HepG2 (cell line): ENCODE measurements around the gene UTP15. TPM values are rescaled to one million over a fixed set of nuclear protein-coding genes. Genes with fewer than 3 reads are reported as not detected.

Experiments used
- ESRRA ChIP-seq: sonication (generic); formaldehyde crosslinking; IDR thresholded peaks from 2 replicates; pipeline ENCODE4 v1.5.1; 2020; ENCODE audit warnings: mild to moderate bottlenecking, low read depth, missing genetic modification reagents
- HNRNPL ChIP-seq: fragments of 200-400 bp; formaldehyde crosslinking; IDR thresholded peaks from 2 replicates; pipeline ENCODE4 v1.6.1; 2017; ENCODE audit warnings: mild to moderate bottlenecking, low read depth, low read length
- MIXL1 ChIP-seq: IDR thresholded peaks from 2 replicates; pipeline ENCODE4 v1.6.1; 2016
- NFYC ChIP-seq: IDR thresholded peaks from 2 replicates; pipeline ENCODE4 v1.6.1; 2016; ENCODE audit warnings: missing genetic modification reagents, missing compliant biosample characterization
- PAF1 ChIP-seq: IDR thresholded peaks from 2 replicates; pipeline ENCODE4 v1.6.1; 2016; ENCODE audit warnings: missing genetic modification reagents, missing compliant biosample characterization
- RARG ChIP-seq: sonication (generic); formaldehyde crosslinking; IDR thresholded peaks from 2 replicates; pipeline ENCODE4 v1.4.0; 2020; ENCODE audit warnings: low read depth, mild to moderate bottlenecking, missing genetic modification reagents
- SCMH1 ChIP-seq: sonication (generic); formaldehyde crosslinking; IDR thresholded peaks from 2 replicates; pipeline ENCODE4 v1.9.0; 2021; ENCODE audit warnings: missing genetic modification reagents, mild to moderate bottlenecking, borderline replicate concordance
- SYNCRIP ChIP-seq: fragments of 200-400 bp; formaldehyde crosslinking; IDR thresholded peaks from 2 replicates; pipeline ENCODE4 v1.6.1; 2018; ENCODE audit warnings: mild to moderate bottlenecking, low read depth, low read length; ENCODE audit not compliant: insufficient read depth
- TCF12 ChIP-seq, 2 experiments: fragments of 450-650 bp in 1 of 2; sonication (generic) in 1 of 2; formaldehyde crosslinking in 1 of 2; IDR thresholded peaks; 2 replicates each; pipeline versions ENCODE4 v1.6.1 to v1.8.0; 2017 to 2022; ENCODE audit warnings: antibody characterized with exemption in 1 of 2, mild to moderate bottlenecking in 1 of 2, missing genetic modification reagents in 1 of 2, moderate library complexity in 1 of 2
- ZNF230 ChIP-seq: sonication (generic); formaldehyde crosslinking; IDR thresholded peaks from 2 replicates; pipeline ENCODE4 v1.4.0; 2020; ENCODE audit warnings: mild to moderate bottlenecking, missing genetic modification reagents
- ZNF546 ChIP-seq: sonication (generic); formaldehyde crosslinking; conservative IDR thresholded peaks from 2 replicates; pipeline ENCODE4 v1.8.1; 2023; ENCODE audit warnings: mild to moderate bottlenecking, missing genetic modification reagents
- ZNF614 ChIP-seq: IDR thresholded peaks from 2 replicates; pipeline ENCODE4 v1.6.1; 2018; ENCODE audit warnings: missing biosample characterization, missing genetic modification reagents, inconsistent platforms, borderline replicate concordance
- ZNF615 ChIP-seq: sonication (generic); formaldehyde crosslinking; IDR thresholded peaks from 2 replicates; pipeline ENCODE4 v1.5.0; 2020; ENCODE audit warnings: mild to moderate bottlenecking, missing genetic modification reagents, borderline replicate concordance
- ZNF616 ChIP-seq: sonication (generic); formaldehyde crosslinking; IDR thresholded peaks from 2 replicates; pipeline ENCODE4 v1.5.0; 2020; ENCODE audit warnings: low read depth, mild to moderate bottlenecking, missing genetic modification reagents
- polyA plus RNA-seq, 8 experiments: library from polyadenylated mRNA; depleted of rRNA in 3 of 8; stranded (reverse) in 7 of 8; unstranded in 1 of 8; fragments of >200 nt; fragmentation: Illumina TruSeq in 4 of 8; extraction: Trizol in 4 of 8; gene quantifications; 2 replicates each; pipeline versions ENCODE4 v1.2.1 to v1.2.3, GENCODE V29; 2011 to 2016; ENCODE audit warnings: low read depth in 4 of 8, missing spikeins in 1 of 8, mixed read lengths in 1 of 8; ENCODE audit not compliant: insufficient read depth in 1 of 8
- total RNA-seq, 5 experiments: library from RNA; depleted of rRNA; stranded (reverse); fragments of >200 nt; fragmentation: Illumina TruSeq; extraction: Trizol; gene quantifications; 2 replicates each; pipeline ENCODE4 v1.2.3, GENCODE V29; 2016; ENCODE audit warnings: low read depth in 1 of 5
- TF ChIP-seq, protein P1 (sequence below), 2 experiments: fragments of 450-650 bp in 1 of 2; sonication (generic) in 1 of 2; formaldehyde crosslinking; IDR thresholded peaks; 2 replicates each; pipeline versions ENCODE4 v1.5.0 to v1.8.0; 2020 to 2022; ENCODE audit warnings: mild to moderate bottlenecking in 1 of 2, missing genetic modification reagents in 1 of 2
- TF ChIP-seq, protein P2 (sequence below): sonication (generic); formaldehyde crosslinking; IDR thresholded peaks from 2 replicates; pipeline ENCODE4 v1.4.0; 2020; ENCODE audit warnings: missing genetic modification reagents, mild to moderate bottlenecking, borderline replicate concordance
- TF ChIP-seq, protein P3 (sequence below): sonication (generic); formaldehyde crosslinking; IDR thresholded peaks from 2 replicates; pipeline ENCODE4 v1.8.0; 2022; ENCODE audit warnings: missing genetic modification reagents, mild to moderate bottlenecking, borderline replicate concordance
- TF ChIP-seq, protein P4 (sequence below): sonication (generic); formaldehyde crosslinking; IDR thresholded peaks from 2 replicates; pipeline ENCODE4 v1.4.0; 2020; ENCODE audit warnings: missing genetic modification reagents
- TF ChIP-seq, protein P5 (sequence below): sonication (generic); formaldehyde crosslinking; conservative IDR thresholded peaks from 2 replicates; pipeline ENCODE4 v1.8.0; 2022; ENCODE audit warnings: missing genetic modification reagents

Gene UTP15
- total and polyA plus RNA-seq, 2 of the 13 experiments (the other 11 are each of a cell fraction or from before 2014, with no cell fraction given): 7.3 to 35.8 TPM

DNA sequence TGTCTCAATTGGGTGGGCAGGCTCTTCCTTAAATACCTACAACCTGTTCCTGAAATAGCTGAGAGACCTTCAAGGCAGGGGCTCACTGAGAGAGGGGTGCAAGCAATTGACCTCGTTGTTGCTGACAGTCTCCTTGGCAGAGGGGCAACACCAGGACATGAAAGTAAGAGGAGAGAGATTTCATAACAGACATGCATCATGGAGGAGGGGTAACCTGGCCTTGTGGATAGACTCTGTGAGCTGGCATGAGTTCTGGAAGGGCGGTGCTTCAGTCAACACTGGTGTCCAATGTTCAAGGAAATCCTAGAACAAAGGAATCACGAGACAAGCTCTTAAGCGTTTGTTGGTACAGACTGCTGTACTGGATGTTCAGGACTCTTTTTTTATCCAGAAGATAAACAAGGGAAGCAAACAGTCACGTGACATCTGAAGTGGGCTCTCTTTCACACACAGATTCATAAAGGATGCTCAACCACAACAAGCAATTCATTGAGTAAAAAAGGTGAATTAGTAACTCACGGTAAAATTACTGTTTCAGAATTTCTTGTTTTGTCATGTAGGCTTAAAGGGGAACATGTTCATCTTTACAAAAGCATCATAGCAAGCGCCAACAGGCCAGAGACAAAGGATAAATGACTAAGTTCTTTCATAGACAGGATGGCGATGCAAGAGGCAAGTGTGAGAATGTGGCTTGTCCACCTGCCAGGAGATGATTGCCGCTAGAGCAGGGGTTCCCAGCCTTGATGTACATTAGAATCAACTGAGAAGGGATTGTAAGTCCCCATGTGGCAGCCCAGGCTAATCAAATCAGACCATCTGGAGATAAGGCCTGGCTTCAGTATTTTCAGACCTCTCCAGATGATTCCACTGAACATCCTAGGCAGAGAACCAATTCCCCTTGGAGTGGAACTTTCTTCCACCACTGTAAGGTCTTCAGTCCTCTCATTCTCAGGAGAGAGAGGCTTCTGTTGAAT, 20.8 kb upstream of the UTP15 start (continued):
- TF ChIP-seq SCMH1 (CRISPR knock-in tag) (no peak), ZNF614 (CRISPR knock-in tag) (peak; percentile 84), SYNCRIP (no peak), RARG (CRISPR knock-in tag) (no peak), MIXL1 (CRISPR knock-in tag) (peak; percentile 78), ZNF230 (0 out of 2 replicates have a peak, but pooled peaks have one; percentile 60), ZNF615 (CRISPR knock-in tag) (no peak), ESRRA (CRISPR knock-in tag) (peak; percentile 83), TCF12 (IDR thresholded peaks at IDR 0.05) (no peak), TCF12 (CRISPR knock-in tag; IDR thresholded peaks at IDR 0.05) (peak; percentile 82; the same call in 1 of the 2 replicates), NFYC (CRISPR knock-in tag) (peak; percentile 45; the same call in 1 of the 2 replicates), HNRNPL (no peak), ZNF546 (no peak), PAF1 (CRISPR knock-in tag) (no peak), ZNF616 (CRISPR knock-in tag) (no peak)
- TF ChIP-seq, protein P1, sequence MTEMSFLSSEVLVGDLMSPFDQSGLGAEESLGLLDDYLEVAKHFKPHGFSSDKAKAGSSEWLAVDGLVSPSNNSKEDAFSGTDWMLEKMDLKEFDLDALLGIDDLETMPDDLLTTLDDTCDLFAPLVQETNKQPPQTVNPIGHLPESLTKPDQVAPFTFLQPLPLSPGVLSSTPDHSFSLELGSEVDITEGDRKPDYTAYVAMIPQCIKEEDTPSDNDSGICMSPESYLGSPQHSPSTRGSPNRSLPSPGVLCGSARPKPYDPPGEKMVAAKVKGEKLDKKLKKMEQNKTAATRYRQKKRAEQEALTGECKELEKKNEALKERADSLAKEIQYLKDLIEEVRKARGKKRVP (CRISPR knock-in tag; IDR thresholded peaks at IDR 0.05): peak in 1 of 2 experiments; percentile 78; a peak in 2 of 4 replicates
- TF ChIP-seq, protein P2, sequence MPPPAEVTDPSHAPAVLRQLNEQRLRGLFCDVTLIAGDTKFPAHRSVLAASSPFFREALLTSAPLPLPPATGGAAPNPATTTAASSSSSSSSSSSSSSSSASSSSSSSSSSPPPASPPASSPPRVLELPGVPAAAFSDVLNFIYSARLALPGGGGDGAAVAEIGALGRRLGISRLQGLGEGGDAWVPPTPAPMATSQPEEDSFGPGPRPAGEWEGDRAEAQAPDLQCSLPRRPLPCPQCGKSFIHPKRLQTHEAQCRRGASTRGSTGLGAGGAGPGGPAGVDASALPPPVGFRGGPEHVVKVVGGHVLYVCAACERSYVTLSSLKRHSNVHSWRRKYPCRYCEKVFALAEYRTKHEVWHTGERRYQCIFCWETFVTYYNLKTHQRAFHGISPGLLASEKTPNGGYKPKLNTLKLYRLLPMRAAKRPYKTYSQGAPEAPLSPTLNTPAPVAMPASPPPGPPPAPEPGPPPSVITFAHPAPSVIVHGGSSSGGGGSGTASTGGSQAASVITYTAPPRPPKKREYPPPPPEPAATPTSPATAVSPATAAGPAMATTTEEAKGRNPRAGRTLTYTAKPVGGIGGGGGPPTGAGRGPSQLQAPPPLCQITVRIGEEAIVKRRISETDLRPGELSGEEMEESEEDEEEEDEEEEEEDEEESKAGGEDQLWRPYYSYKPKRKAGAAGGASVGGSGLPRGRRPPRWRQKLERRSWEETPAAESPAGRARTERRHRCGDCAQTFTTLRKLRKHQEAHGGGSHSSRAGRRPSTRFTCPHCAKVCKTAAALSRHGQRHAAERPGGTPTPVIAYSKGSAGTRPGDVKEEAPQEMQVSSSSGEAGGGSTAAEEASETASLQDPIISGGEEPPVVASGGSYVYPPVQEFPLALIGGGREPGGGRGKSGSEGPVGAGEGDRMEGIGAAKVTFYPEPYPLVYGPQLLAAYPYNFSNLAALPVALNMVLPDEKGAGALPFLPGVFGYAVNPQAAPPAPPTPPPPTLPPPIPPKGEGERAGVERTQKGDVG (CRISPR knock-in tag): no peak
- TF ChIP-seq, protein P3, sequence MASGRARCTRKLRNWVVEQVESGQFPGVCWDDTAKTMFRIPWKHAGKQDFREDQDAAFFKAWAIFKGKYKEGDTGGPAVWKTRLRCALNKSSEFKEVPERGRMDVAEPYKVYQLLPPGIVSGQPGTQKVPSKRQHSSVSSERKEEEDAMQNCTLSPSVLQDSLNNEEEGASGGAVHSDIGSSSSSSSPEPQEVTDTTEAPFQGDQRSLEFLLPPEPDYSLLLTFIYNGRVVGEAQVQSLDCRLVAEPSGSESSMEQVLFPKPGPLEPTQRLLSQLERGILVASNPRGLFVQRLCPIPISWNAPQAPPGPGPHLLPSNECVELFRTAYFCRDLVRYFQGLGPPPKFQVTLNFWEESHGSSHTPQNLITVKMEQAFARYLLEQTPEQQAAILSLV (CRISPR knock-in tag): no peak
- TF ChIP-seq, protein P4, sequence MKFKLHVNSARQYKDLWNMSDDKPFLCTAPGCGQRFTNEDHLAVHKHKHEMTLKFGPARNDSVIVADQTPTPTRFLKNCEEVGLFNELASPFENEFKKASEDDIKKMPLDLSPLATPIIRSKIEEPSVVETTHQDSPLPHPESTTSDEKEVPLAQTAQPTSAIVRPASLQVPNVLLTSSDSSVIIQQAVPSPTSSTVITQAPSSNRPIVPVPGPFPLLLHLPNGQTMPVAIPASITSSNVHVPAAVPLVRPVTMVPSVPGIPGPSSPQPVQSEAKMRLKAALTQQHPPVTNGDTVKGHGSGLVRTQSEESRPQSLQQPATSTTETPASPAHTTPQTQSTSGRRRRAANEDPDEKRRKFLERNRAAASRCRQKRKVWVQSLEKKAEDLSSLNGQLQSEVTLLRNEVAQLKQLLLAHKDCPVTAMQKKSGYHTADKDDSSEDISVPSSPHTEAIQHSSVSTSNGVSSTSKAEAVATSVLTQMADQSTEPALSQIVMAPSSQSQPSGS (CRISPR knock-in tag): peak; percentile 80
- TF ChIP-seq, protein P5, sequence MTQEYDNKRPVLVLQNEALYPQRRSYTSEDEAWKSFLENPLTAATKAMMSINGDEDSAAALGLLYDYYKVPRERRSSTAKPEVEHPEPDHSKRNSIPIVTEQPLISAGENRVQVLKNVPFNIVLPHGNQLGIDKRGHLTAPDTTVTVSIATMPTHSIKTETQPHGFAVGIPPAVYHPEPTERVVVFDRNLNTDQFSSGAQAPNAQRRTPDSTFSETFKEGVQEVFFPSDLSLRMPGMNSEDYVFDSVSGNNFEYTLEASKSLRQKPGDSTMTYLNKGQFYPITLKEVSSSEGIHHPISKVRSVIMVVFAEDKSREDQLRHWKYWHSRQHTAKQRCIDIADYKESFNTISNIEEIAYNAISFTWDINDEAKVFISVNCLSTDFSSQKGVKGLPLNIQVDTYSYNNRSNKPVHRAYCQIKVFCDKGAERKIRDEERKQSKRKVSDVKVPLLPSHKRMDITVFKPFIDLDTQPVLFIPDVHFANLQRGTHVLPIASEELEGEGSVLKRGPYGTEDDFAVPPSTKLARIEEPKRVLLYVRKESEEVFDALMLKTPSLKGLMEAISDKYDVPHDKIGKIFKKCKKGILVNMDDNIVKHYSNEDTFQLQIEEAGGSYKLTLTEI (CRISPR knock-in tag): no peak
